DND-41 (cell line): ENCODE results near the gene SIRPG.

Source experiments
- ATAC-seq: fragments of 200-7000 bp; cut with Tn5 transposase; 3 replicates; pipeline ENCODE4 v1.9.1; 2021; ENCODE audit warnings: low read depth; ENCODE audit not compliant: insufficient read depth
- DNase-seq: peaks from one replicate; pipeline ENCODE4 v3.0.0-alpha.2; 2020
- H2AFZ ChIP-seq: 2 replicates; pipeline ENCODE4 v1.6.0; 2012; ENCODE audit warnings: low read depth, low read length
- H3K27ac ChIP-seq: 2 replicates; pipeline ENCODE4 v1.5.1; 2012; ENCODE audit warnings: low read length, inconsistent platforms
- H3K27me3 ChIP-seq: fragments of 200-600 bp; sonication (generic); 2 replicates; pipeline ENCODE4 v1.6.0; 2012; ENCODE audit warnings: low read length, mild to moderate bottlenecking, inconsistent platforms; ENCODE audit not compliant: insufficient read depth, poor library complexity
- H3K36me3 ChIP-seq: 2 replicates; pipeline ENCODE4 v1.5.1; 2012; ENCODE audit warnings: low read length, inconsistent platforms; ENCODE audit not compliant: insufficient read depth
- H3K4me1 ChIP-seq: 2 replicates; pipeline ENCODE4 v1.5.1; 2012; ENCODE audit warnings: mild to moderate bottlenecking, low read length; ENCODE audit not compliant: insufficient read depth
- H3K4me2 ChIP-seq: 2 replicates; pipeline ENCODE4 v1.6.0; 2012; ENCODE audit warnings: mild to moderate bottlenecking, moderate library complexity, low read length, inconsistent platforms; ENCODE audit not compliant: insufficient read depth
- H3K4me3 ChIP-seq, 2 experiments: fragments of 200-600 bp in 1 of 2; shearing (Covaris generic) in 1 of 2; 2 replicates each; pipeline ENCODE4 v1.5.1; 2012 to 2016; ENCODE audit warnings: inconsistent platforms in 2 of 2, low read length in 2 of 2, mild to moderate bottlenecking in 2 of 2, low read depth in 1 of 2, moderate library complexity in 1 of 2
- H3K79me2 ChIP-seq: 2 replicates; pipeline ENCODE4 v1.6.0; 2012; ENCODE audit warnings: low read length, inconsistent platforms; ENCODE audit not compliant: insufficient read depth
- H3K9ac ChIP-seq: 2 replicates; pipeline ENCODE4 v1.6.0; 2012; ENCODE audit warnings: low read depth, mild to moderate bottlenecking, inconsistent platforms, low read length, moderate library complexity
- H3K9me3 ChIP-seq: 2 replicates; pipeline ENCODE4 v1.5.1; 2012; ENCODE audit warnings: low read length, moderate library complexity, mild to moderate bottlenecking, inconsistent platforms; ENCODE audit not compliant: insufficient read depth, severe bottlenecking
- H4K20me1 ChIP-seq: 2 replicates; pipeline ENCODE4 v1.6.0; 2012; ENCODE audit warnings: low read length; ENCODE audit not compliant: insufficient read depth
- EZH2 ChIP-seq: IDR thresholded peaks from 3 replicates; pipeline ENCODE4 v1.6.1; 2012; ENCODE audit warnings: borderline replicate concordance, low read depth, mild to moderate bottlenecking, moderate library complexity, low read length, inconsistent platforms; ENCODE audit not compliant: severe bottlenecking
- TF ChIP-seq, protein P1 (sequence below): IDR thresholded peaks from 2 replicates; pipeline ENCODE4 v1.5.1; 2012; ENCODE audit warnings: borderline replicate concordance, low read length, moderate library complexity, mild to moderate bottlenecking; ENCODE audit not compliant: poor library complexity, severe bottlenecking; ENCODE audit errors: extremely low read depth

Gene SIRPG

DNA sequence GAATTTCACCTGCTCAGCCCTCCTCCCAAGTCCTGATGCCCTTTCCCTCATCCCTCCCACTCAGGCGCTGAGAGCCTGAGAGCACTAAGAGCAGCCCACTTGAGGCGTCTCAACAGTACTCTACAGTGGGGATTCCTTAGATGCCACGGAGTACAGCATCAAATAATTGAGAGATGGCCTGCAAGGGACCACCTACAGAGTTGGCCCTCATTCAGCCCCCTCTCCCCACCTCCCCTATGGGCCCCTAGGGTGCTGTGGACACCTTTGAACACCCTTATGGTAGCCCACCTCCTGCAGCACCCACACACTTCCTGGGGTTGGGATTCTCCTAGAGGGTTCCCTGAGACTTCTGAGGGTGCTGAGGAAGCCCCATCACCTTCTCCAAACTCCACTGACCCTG is 37.1 kb upstream of the SIRPG start:
- no peak overlapping the region for H3K27ac ChIP-seq
- no peak overlapping the region for H3K4me2 ChIP-seq
- no peaks in the 10 kb centered on the region for H3K27me3 ChIP-seq
- DNase-seq (no peak), ATAC-seq (no peak)
- TF ChIP-seq EZH2 = no peak
- TF ChIP-seq, protein P1, sequence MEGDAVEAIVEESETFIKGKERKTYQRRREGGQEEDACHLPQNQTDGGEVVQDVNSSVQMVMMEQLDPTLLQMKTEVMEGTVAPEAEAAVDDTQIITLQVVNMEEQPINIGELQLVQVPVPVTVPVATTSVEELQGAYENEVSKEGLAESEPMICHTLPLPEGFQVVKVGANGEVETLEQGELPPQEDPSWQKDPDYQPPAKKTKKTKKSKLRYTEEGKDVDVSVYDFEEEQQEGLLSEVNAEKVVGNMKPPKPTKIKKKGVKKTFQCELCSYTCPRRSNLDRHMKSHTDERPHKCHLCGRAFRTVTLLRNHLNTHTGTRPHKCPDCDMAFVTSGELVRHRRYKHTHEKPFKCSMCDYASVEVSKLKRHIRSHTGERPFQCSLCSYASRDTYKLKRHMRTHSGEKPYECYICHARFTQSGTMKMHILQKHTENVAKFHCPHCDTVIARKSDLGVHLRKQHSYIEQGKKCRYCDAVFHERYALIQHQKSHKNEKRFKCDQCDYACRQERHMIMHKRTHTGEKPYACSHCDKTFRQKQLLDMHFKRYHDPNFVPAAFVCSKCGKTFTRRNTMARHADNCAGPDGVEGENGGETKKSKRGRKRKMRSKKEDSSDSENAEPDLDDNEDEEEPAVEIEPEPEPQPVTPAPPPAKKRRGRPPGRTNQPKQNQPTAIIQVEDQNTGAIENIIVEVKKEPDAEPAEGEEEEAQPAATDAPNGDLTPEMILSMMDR = no peak
- no peak overlapping the region for H3K9ac ChIP-seq
- peaks cover 4% of the 10 kb centered on the region for H3K9me3 ChIP-seq
- H4K20me1 ChIP-seq = no peaks in the 10 kb centered on the region
- H2AFZ ChIP-seq = no peak overlapping the region
- no peak overlapping the region for H3K4me3 ChIP-seq
- H3K36me3 ChIP-seq = no peaks in the 10 kb centered on the region
- H3K4me1 ChIP-seq = no peaks in the 10 kb centered on the region
- no peaks in the 10 kb centered on the region for H3K79me2 ChIP-seq

DNA sequence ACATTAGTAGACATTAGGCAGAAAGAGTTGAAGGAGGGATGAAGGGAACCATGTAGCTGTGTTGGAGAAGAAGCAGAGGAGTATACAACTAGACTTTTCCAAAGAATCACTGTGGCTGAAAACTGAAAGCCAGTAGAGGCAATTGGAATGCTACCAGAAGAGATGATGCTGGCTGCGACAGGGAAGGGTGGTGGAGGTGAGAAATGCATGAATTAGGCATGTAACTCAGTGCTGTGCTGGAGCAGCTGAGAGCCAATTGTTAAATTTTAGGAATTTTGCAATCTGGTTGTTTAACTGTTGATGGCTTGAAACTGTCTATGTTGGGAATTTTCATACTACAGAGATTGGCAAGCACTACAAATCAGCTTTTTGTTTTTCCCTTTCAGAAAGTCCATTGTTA is 35.8 kb upstream of the SIRPG start:
- Histone ChIP-seq H3K79me2 (no peaks in the 10 kb centered on the region), H3K9me3 (peaks cover 4% of the 10 kb centered on the region), H3K9ac (no peak overlapping the region), H3K4me3 (no peak overlapping the region), H3K27me3 (no peaks in the 10 kb centered on the region), H3K27ac (no peak overlapping the region), H3K4me1 (no peaks in the 10 kb centered on the region), H3K4me2 (no peak overlapping the region), H2AFZ (no peak overlapping the region), H3K36me3 (no peaks in the 10 kb centered on the region), H4K20me1 (no peaks in the 10 kb centered on the region)
- ATAC-seq (no peak), DNase-seq (no peak)
- TF ChIP-seq, protein P1 = no peak
- no peak for TF ChIP-seq EZH2

DNA sequence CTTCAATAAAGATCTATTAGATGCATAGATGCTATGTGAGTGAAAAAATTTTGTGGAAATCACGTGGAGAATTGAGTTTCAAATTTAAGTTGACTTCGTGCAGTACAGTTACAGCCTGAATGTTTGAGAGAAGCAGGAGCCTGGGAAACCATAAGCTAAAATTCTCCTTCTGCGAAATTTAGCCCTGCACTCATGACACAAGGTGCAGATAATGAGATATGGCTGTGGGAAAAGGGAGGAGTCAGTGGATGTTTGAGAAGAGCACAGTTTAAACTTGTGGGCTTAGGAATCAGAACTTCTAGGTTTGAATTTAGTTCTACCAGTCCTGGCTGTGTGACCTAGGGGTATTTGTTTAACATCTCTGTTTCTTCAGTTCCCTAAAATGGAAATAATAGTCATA is 32.1 kb upstream of the SIRPG start:
- Histone ChIP-seq H4K20me1 (no peaks in the 10 kb centered on the region), H3K27ac (no peak overlapping the region), H3K27me3 (no peaks in the 10 kb centered on the region), H3K9me3 (peaks cover 4% of the 10 kb centered on the region), H3K36me3 (no peaks in the 10 kb centered on the region), H3K9ac (no peak overlapping the region), H3K4me2 (no peak overlapping the region), H3K4me3 (no peak overlapping the region), H3K4me1 (no peaks in the 10 kb centered on the region), H2AFZ (no peak overlapping the region), H3K79me2 (no peaks in the 10 kb centered on the region)
- no peak for ATAC-seq
- TF ChIP-seq, protein P1 = no peak
- no peak for TF ChIP-seq EZH2
- DNase-seq = no peak

DNA sequence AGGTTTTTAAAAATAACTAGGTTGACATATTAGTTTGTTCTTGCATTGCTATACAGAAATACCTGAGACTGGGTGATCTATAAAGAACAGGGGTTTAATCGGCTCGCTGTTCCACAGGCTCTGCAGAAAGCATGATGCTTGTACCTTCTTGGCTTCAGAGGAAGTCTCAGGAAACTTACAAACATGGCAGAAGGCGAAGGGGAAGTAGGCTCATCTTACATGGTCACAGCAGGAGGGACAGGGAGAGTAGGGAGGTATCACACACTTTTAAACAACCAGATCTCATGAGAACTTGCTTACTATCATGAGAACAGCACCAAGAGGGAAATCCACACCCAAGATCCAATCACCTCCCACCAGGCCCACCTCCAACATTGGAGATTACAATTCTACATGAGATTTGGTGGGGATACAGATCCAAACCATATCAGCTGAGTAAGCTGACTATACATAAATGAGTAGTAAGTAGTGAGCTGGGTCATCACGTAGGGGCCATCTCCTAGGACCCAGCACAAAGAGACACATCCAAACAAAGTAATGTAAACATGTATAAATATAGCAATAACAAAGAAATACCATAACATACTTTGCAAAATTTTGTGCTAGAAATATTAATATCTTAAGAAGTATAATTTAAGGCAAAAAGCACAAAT is 31.4 kb upstream of the SIRPG start:
- Histone ChIP-seq H3K4me1 (no peaks in the 10 kb centered on the region), H3K27me3 (no peaks in the 10 kb centered on the region), H3K36me3 (no peaks in the 10 kb centered on the region), H3K4me3 (no peak overlapping the region), H3K79me2 (no peaks in the 10 kb centered on the region), H2AFZ (no peak overlapping the region), H3K9me3 (peaks cover 4% of the 10 kb centered on the region), H3K4me2 (no peak overlapping the region), H3K9ac (no peak overlapping the region), H4K20me1 (no peaks in the 10 kb centered on the region), H3K27ac (no peak overlapping the region)
- ATAC-seq = no peak
- TF ChIP-seq, protein P1 = no peak
- no peak for TF ChIP-seq EZH2
- no peak for DNase-seq
